ENCODE data around the gene MYEF2.

DNA sequence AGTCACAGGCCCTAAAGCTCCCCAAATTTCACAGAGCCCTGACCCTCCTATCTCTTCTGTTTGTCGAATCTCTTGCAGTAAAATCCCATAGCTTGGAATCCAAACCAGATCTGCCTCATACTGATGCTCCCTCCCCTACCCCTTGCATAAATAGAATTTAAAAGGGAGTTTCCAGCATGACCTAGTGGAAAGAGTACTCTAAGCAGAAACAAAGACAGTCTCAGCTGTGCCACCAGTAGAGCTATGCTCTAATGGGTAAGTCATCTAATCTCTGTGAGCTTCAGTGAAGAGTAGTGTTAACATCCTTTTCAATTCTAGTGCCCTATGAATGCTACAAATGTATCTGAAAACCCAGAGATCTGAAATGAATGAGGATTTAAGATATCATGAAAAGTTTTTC lies 24.0 kb upstream of the MYEF2 start:
- TF ChIP-seq POLR2AphosphoS5 (IDR thresholded peaks at IDR 0.05; ENCODE audit: low read depth, low read length), result no peak
- TF ChIP-seq TAF1 (IDR thresholded peaks at IDR 0.05; ENCODE audit: borderline replicate concordance, insufficient read depth, low read length), result no peak
- TF ChIP-seq FOXP2 (optimal IDR thresholded peaks at IDR 0.05; ENCODE audit: borderline replicate concordance, extremely low read depth, extremely low read length, insufficient read depth), result no peak
- TF ChIP-seq, protein P1, sequence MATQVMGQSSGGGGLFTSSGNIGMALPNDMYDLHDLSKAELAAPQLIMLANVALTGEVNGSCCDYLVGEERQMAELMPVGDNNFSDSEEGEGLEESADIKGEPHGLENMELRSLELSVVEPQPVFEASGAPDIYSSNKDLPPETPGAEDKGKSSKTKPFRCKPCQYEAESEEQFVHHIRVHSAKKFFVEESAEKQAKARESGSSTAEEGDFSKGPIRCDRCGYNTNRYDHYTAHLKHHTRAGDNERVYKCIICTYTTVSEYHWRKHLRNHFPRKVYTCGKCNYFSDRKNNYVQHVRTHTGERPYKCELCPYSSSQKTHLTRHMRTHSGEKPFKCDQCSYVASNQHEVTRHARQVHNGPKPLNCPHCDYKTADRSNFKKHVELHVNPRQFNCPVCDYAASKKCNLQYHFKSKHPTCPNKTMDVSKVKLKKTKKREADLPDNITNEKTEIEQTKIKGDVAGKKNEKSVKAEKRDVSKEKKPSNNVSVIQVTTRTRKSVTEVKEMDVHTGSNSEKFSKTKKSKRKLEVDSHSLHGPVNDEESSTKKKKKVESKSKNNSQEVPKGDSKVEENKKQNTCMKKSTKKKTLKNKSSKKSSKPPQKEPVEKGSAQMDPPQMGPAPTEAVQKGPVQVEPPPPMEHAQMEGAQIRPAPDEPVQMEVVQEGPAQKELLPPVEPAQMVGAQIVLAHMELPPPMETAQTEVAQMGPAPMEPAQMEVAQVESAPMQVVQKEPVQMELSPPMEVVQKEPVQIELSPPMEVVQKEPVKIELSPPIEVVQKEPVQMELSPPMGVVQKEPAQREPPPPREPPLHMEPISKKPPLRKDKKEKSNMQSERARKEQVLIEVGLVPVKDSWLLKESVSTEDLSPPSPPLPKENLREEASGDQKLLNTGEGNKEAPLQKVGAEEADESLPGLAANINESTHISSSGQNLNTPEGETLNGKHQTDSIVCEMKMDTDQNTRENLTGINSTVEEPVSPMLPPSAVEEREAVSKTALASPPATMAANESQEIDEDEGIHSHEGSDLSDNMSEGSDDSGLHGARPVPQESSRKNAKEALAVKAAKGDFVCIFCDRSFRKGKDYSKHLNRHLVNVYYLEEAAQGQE (IDR thresholded peaks at IDR 0.05; ENCODE audit: insufficient read depth in 1 of 2, low read depth in 2 of 2, low read length in 2 of 2), result no peak
- no peak for TF ChIP-seq SIN3A (IDR thresholded peaks at IDR 0.05; ENCODE audit: borderline replicate concordance, insufficient read depth, low read length)

Data from PFSK-1 (cell line).